IPS-20b (cell line): ENCODE data around the gene SLC12A3.

Experiments used
- H3K27ac ChIP-seq: one replicate; pipeline ENCODE4 v1.5.1; 2013; ENCODE audit warnings: low read length
- H3K27me3 ChIP-seq: 2 replicates; pipeline ENCODE4 v1.6.1; 2013; ENCODE audit warnings: mild to moderate bottlenecking, low read length, inconsistent platforms; ENCODE audit not compliant: insufficient read depth
- H3K36me3 ChIP-seq: 2 replicates; pipeline ENCODE4 v1.6.1; 2013; ENCODE audit warnings: low read depth, mild to moderate bottlenecking, inconsistent platforms, low read length, moderate library complexity; ENCODE audit not compliant: insufficient read depth
- H3K4me1 ChIP-seq: 2 replicates; pipeline ENCODE4 v1.6.1; 2013; ENCODE audit warnings: mild to moderate bottlenecking, control low read depth, inconsistent platforms, low read length, moderate library complexity; ENCODE audit not compliant: insufficient read depth
- H3K4me3 ChIP-seq: 2 replicates; pipeline ENCODE4 v1.5.1; 2013; ENCODE audit warnings: mild to moderate bottlenecking, low read length, inconsistent platforms
- H3K9ac ChIP-seq: 2 replicates; pipeline ENCODE4 v1.6.1; 2013; ENCODE audit warnings: low read depth, mild to moderate bottlenecking, inconsistent platforms, low read length, moderate library complexity
- H3K9me3 ChIP-seq: 2 replicates; pipeline ENCODE4 v1.6.1; 2013; ENCODE audit warnings: mild to moderate bottlenecking, low read depth, low read length, inconsistent platforms; ENCODE audit not compliant: insufficient read depth

The SLC12A3 gene

GRCh38 chr16:56849690-56850680, 15.0 kb upstream of the SLC12A3 start:
- H3K36me3 ChIP-seq: peaks cover 7% of the 10 kb centered on the region; the same call in 1 of the 2 replicates
- H3K4me1 ChIP-seq: peaks cover 17% of the 10 kb centered on the region; the same call in 1 of the 2 replicates
- no peak overlapping the region; the same call in 1 of the 2 replicates for H3K9ac ChIP-seq
- no peaks in the 10 kb centered on the region for H3K27me3 ChIP-seq
- H3K4me3 ChIP-seq: no peak overlapping the region
- H3K27ac ChIP-seq: no peak overlapping the region
- no peaks in the 10 kb centered on the region for H3K9me3 ChIP-seq

DNA sequence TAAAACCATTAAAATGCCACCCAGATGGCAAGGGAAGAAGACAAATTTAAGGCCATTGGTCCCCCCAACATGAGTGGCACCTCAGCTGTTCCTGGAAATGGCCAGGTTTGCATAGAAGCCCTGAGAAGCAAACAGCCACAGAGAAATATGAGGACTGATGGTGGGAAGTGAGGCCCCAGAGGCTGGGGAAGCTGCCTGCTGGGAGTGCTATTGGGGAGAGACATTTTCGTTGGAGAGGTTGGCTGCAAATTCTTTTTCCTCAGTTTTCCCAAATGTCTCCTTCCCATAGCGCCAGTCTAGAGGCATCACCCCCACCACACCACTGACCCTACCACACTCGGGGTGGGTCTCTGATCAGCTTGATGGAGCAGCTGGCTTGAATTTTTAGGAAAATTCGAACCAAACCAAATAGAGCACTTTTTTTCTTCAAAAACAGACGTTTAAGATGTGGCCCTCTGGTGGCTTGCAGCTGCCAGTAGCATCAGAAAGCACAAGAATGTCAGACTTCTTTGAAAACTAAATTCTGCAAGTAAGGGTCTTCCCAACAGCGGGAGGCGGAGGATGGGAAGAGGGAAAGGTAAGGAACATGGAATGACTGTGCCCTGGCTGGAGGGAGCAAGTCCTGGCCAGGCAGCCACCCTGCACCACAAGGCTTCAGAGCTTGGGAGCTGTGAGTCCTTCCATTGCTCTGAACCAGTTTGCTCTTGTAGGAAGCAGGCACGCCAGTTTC, 13.2 kb upstream of the SLC12A3 start:
- Histone ChIP-seq H3K4me1 (peaks cover 17% of the 10 kb centered on the region; the same call in 1 of the 2 replicates), H3K36me3 (no peaks in the 10 kb centered on the region)

DNA sequence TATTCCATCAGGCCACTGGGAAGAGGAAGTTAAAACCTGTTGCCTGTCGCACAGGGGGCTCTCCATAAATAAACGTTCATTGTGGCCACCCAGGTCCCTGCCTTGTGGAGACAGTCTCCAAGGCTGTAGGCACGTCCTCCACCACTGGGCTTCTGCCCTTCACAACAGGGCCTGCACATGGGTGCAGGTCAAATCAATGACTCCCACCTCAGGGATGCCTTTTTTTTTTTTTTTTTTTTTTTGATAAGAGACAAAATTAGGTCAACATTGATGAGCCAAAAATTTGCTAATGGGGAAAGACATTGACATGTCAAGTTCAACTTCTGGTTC, 12.6 kb upstream of the SLC12A3 start:
- no peaks in the 10 kb centered on the region for H3K9me3 ChIP-seq
- no peaks in the 10 kb centered on the region for H3K27me3 ChIP-seq
- no peak overlapping the region for H3K27ac ChIP-seq
- H3K4me1 ChIP-seq: peaks cover 17% of the 10 kb centered on the region; the same call in 1 of the 2 replicates
- H3K9ac ChIP-seq: no peak overlapping the region
- H3K4me3 ChIP-seq: no peak overlapping the region
- H3K36me3 ChIP-seq: no peaks in the 10 kb centered on the region

More for the DNA sequence above, 13.2 kb upstream of the SLC12A3 start:
- Histone ChIP-seq H3K9me3 (no peaks in the 10 kb centered on the region), H3K27ac (no peak overlapping the region), H3K9ac (no peak overlapping the region), H3K27me3 (no peaks in the 10 kb centered on the region), H3K4me3 (no peak overlapping the region)

- Histone ChIP-seq H3K9me3 (no peaks in the 10 kb centered on the region), H3K4me3 (no peak overlapping the region), H3K36me3 (no peaks in the 10 kb centered on the region), H3K9ac (no peak overlapping the region), H3K27ac (no peak overlapping the region), H3K27me3 (no peaks in the 10 kb centered on the region), H3K4me1 (peaks cover 17% of the 10 kb centered on the region; the same call in 1 of the 2 replicates)
Measured at GRCh38 chr16:56852968-56853367, 12.0 kb upstream of the SLC12A3 start.

- Histone ChIP-seq H3K4me3 (no peak overlapping the region), H3K9me3 (no peaks in the 10 kb centered on the region), H3K9ac (no peak overlapping the region), H3K27me3 (no peaks in the 10 kb centered on the region), H3K4me1 (peaks cover 6% of the 10 kb centered on the region; the same call in 1 of the 2 replicates), H3K27ac (no peak overlapping the region), H3K36me3 (no peaks in the 10 kb centered on the region)
Measured at GRCh38 chr16:56855201-56855600, 9.8 kb upstream of the SLC12A3 start.

DNA sequence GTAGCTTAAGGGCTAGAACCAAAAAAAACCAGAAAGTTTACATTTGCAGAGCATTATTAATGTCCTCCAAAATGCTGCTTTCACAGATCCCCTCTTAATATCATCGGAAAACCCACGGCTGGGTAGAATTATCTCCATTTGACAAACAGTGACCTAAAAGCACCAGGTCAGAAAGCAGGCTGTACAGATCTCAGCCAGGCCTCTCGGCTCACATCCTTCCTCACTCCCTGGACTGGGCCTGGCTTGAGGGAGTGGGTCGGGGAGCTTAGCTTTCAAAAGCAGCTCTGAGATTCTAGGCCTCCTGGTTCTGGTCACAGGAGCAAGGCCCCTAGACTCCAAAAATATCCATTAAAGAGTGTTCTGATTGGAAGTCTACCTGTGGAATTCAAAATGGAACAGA, 9.1 kb upstream of the SLC12A3 start:
- Histone ChIP-seq H3K4me1 (peaks cover 6% of the 10 kb centered on the region; the same call in 1 of the 2 replicates), H3K4me3 (no peak overlapping the region), H3K9ac (no peak overlapping the region), H3K36me3 (no peaks in the 10 kb centered on the region), H3K9me3 (no peaks in the 10 kb centered on the region), H3K27me3 (no peaks in the 10 kb centered on the region), H3K27ac (no peak overlapping the region)

GRCh38 chr16:56856876-56857447, 8.0 kb upstream of the SLC12A3 start:
- H3K9ac ChIP-seq: no peak overlapping the region
- H3K9me3 ChIP-seq: no peaks in the 10 kb centered on the region
- H3K4me3 ChIP-seq: no peak overlapping the region
- peaks cover 3% of the 10 kb centered on the region for H3K4me1 ChIP-seq
- H3K27ac ChIP-seq: no peak overlapping the region
- no peaks in the 10 kb centered on the region for H3K27me3 ChIP-seq
- no peaks in the 10 kb centered on the region for H3K36me3 ChIP-seq

- Histone ChIP-seq H3K27me3 (no peaks in the 10 kb centered on the region), H3K4me3 (no peak overlapping the region), H3K36me3 (no peaks in the 10 kb centered on the region), H3K4me1 (no peaks in the 10 kb centered on the region; the same call in none of the 2 replicates), H3K9me3 (no peaks in the 10 kb centered on the region), H3K27ac (no peak overlapping the region), H3K9ac (no peak overlapping the region)
Measured at GRCh38 chr16:56858374-56858773, 6.6 kb upstream of the SLC12A3 start.

DNA sequence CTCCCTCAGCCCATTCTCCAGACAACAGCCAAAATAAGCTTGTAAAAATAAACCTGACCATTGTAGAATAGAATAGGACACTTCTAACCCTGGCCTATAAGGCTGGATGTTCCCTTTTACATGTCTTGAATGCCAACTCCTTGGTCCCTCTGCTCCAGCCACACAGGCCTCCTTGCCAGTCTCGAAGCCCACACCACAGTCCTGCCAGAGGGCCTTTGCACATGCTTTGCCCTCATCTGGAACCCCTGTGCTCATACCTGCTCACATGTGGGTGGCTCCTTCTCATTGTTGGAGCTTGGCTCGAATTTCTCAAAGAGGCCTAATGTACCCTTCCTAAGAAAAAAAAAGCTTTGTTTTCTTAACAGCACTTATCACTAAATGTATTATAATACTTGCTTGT, 5.4 kb upstream of the SLC12A3 start:
- Histone ChIP-seq H3K4me1 (no peaks in the 10 kb centered on the region; the same call in none of the 2 replicates), H3K9me3 (no peaks in the 10 kb centered on the region), H3K36me3 (no peaks in the 10 kb centered on the region), H3K27ac (no peak overlapping the region), H3K9ac (no peak overlapping the region), H3K4me3 (no peak overlapping the region), H3K27me3 (no peaks in the 10 kb centered on the region)

GRCh38 chr16:56860226-56861020, 4.6 kb upstream of the SLC12A3 start:
- Histone ChIP-seq H3K4me3 (no peak overlapping the region), H3K36me3 (no peaks in the 10 kb centered on the region), H3K9ac (no peak overlapping the region), H3K9me3 (no peaks in the 10 kb centered on the region), H3K27me3 (no peaks in the 10 kb centered on the region), H3K27ac (no peak overlapping the region), H3K4me1 (no peaks in the 10 kb centered on the region; the same call in none of the 2 replicates)

GRCh38 chr16:56861092-56861610, 3.9 kb upstream of the SLC12A3 start:
- H3K4me1 ChIP-seq: no peaks in the 10 kb centered on the region; the same call in none of the 2 replicates
- no peaks in the 10 kb centered on the region for H3K27me3 ChIP-seq
- no peak overlapping the region for H3K9ac ChIP-seq
- H3K36me3 ChIP-seq: no peaks in the 10 kb centered on the region
- H3K27ac ChIP-seq: no peak overlapping the region
- no peak overlapping the region for H3K4me3 ChIP-seq
- no peaks in the 10 kb centered on the region for H3K9me3 ChIP-seq
